Activated CD8-positive, alpha-beta memory T cell treated with anti-CD3 and anti-CD28 coated beads, Interleukin-2, amount 10 ng/mL, durations not matched to agents 7 days and 5 days (primary cell): Measurements from ENCODE around the gene CDX1. TPM values are rescaled to one million over a fixed set of nuclear protein-coding genes. Genes with fewer than 3 reads are reported as not detected.
A peak's percentile ranks its signal among the peaks of the same experiment; 100 is the strongest.

ENCODE experiments used
- ATAC-seq: fragments of 150-1000 bp; cut with Tn5 transposase; one replicate; pipeline ENCODE4 v1.10.0; 2021; ENCODE audit warnings: moderate library complexity
- CTCF ChIA-PET: fragments of 350-600 bp; sonication (Branson Sonifier 250); formaldehyde crosslinking; loops from one replicate; lab custom pipeline; 2021; ENCODE audit warnings: antibody characterized with exemption; lab: Charles Lee
- DNase-seq: peaks from one replicate; pipeline ENCODE4 v3.0.0-alpha.2; 2020
- H3K27ac Mint-ChIP-seq: one replicate; pipeline ENCODE4 v1.8.0; 2021; ENCODE audit warnings: mild to moderate bottlenecking, mixed read lengths
- H3K27me3 Mint-ChIP-seq: one replicate; pipeline ENCODE4 v1.8.0; 2021; ENCODE audit warnings: mixed read lengths
- H3K36me3 Mint-ChIP-seq: one replicate; pipeline ENCODE4 v1.8.0; 2021; ENCODE audit warnings: mild to moderate bottlenecking, mixed read lengths
- H3K4me1 Mint-ChIP-seq: one replicate; pipeline ENCODE4 v1.8.0; 2021; ENCODE audit warnings: mixed read lengths
- H3K4me3 Mint-ChIP-seq: one replicate; pipeline ENCODE4 v1.8.0; 2021; ENCODE audit warnings: mild to moderate bottlenecking, moderate library complexity, mixed read lengths
- H3K9me3 Mint-ChIP-seq: one replicate; pipeline ENCODE4 v1.8.0; 2022; ENCODE audit warnings: low read depth, mixed read lengths
- total RNA-seq, 2 experiments: library from RNA; stranded (reverse); gene quantifications; one replicate each; pipeline ENCODE4 v1.2.3, GENCODE V29; 2021

CDX1 gene
- not detected for total RNA-seq

- ATAC-seq (no peak), DNase-seq (no peak)
- CTCF ChIA-PET = no interaction called here
- Mint-ChIP-seq H3K27me3 (peaks cover 61% of the 10 kb centered on the region), H3K4me3 (no peak within 1 kb of the TSS), H3K27ac (no peak within 1 kb of the TSS), H3K9me3 (no peaks in the 10 kb centered on the region), H3K4me1 (no peaks in the 10 kb centered on the region), H3K36me3 (no peaks in the 10 kb centered on the region)
Measured at GRCh38 chr5:150166650-150167511, at the start of gene CDX1. CDX1 (plus strand) TSS chr5:150166778; CDS start chr5:150166877, 99 bp downstream.

- CTCF ChIA-PET = interaction anchor here (0.6 to 1.5 kb wide), 4 partner anchors 12 to 108 kb away, joined by 3 to 5 read pairs (median 3); no protein-coding TSS in a partner anchor
- no peaks in the 10 kb centered on the region for H3K27me3 Mint-ChIP-seq
- no peak overlapping the region for H3K27ac Mint-ChIP-seq
- H3K36me3 Mint-ChIP-seq = peaks cover 8% of the 10 kb centered on the region
- ATAC-seq (no peak), DNase-seq (no peak)
- no peak overlapping the region for H3K4me3 Mint-ChIP-seq
- H3K4me1 Mint-ChIP-seq = peaks cover 3% of the 10 kb centered on the region
- H3K9me3 Mint-ChIP-seq = no peaks in the 10 kb centered on the region
Measured at GRCh38 chr5:150117945-150118560, 48.5 kb upstream of the CDX1 start.

GRCh38 chr5:150118561-150119229, 47.9 kb upstream of the CDX1 start:
- Mint-ChIP-seq H3K4me1 (peaks cover 3% of the 10 kb centered on the region), H3K27me3 (no peaks in the 10 kb centered on the region), H3K27ac (no peak overlapping the region), H3K9me3 (no peaks in the 10 kb centered on the region), H3K4me3 (no peak overlapping the region), H3K36me3 (peaks cover 8% of the 10 kb centered on the region)
- no peak for DNase-seq
- CTCF ChIA-PET = interaction anchor here (0.6 to 1.8 kb wide), 4 partner anchors 12 to 107 kb away, joined by 3 to 7 read pairs (median 3); no protein-coding TSS in a partner anchor
- ATAC-seq = no peak

DNA sequence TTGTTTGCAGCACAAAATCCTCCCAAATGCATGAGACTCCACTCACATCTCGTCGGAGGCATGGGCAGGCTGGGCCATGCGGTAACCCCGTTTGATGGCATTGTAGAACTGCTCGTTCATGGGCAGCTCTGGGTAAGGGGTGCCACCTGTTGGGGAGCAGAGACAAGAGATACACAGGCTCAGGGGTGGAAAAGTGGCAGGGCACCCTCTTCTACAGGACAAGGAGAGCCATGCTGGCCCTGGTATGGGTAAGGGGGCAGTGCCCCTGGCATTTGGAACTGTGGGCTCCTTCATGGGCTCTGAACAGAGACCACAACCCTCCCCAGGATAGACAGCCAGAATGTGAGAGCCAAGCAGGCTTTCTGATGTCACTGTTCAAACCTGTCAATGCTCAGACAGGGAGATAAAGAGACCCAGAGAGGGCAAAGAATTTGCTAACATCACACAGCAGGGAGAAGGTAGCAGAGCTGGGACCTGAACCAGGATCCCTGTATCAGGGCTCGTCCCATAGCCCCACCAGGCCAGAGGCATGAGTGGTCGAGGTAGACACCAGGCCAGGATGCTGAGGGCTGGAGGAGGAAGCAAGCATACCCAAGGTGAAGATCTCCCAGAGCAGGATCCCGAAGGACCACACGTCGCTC, 47.0 kb upstream of the CDX1 start:
- Mint-ChIP-seq H3K9me3 (no peaks in the 10 kb centered on the region), H3K36me3 (peaks cover 8% of the 10 kb centered on the region), H3K27me3 (no peaks in the 10 kb centered on the region), H3K4me1 (peaks cover 3% of the 10 kb centered on the region), H3K4me3 (no peak overlapping the region), H3K27ac (no peak overlapping the region)
- ATAC-seq (no peak), DNase-seq (no peak)
- CTCF ChIA-PET = interaction anchor here (1.2 to 1.8 kb wide), 3 partner anchors 11 to 106 kb away, joined by 3 to 7 read pairs (median 3); no protein-coding TSS in a partner anchor

DNA sequence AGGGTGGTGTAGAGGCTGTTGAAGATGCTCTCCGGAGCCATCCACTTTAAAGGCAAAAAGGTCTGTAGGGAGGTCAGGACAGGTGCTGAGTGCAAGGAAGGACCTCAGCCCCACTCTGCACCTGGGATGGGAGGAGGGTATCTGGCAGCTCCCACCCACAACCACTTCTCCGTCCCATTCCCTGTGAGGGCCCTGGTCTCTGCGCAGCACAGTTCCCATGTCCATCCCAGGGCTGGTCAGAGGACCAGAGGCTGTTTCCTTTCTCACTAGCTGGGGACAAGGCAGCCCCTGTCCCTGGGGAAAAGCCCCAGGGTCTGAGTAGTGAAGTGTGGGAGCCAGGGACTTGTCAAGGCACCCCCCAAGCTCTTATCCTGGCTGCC, 46.5 kb upstream of the CDX1 start:
- Mint-ChIP-seq H3K27me3 (no peaks in the 10 kb centered on the region), H3K36me3 (peaks cover 10% of the 10 kb centered on the region), H3K4me1 (peaks cover 3% of the 10 kb centered on the region), H3K27ac (no peak overlapping the region), H3K9me3 (no peaks in the 10 kb centered on the region), H3K4me3 (no peak overlapping the region)
- DNase-seq (no peak), ATAC-seq (no peak)
- CTCF ChIA-PET = interaction anchor here (1.0 to 1.8 kb wide), 2 partner anchors 10 to 287 kb away, joined by 3 to 7 read pairs; no protein-coding TSS in a partner anchor

- CTCF ChIA-PET = interaction anchor here (1.0 kb wide), 1 partner anchor 287 kb away, joined by 3 read pairs; no protein-coding TSS in a partner anchor
- Mint-ChIP-seq H3K27ac (no peak overlapping the region), H3K36me3 (peaks cover 12% of the 10 kb centered on the region), H3K4me1 (peaks cover 3% of the 10 kb centered on the region), H3K27me3 (no peaks in the 10 kb centered on the region), H3K9me3 (no peaks in the 10 kb centered on the region), H3K4me3 (no peak overlapping the region)
- ATAC-seq = no peak
- no peak for DNase-seq
Measured at GRCh38 chr5:150120617-150121447, 45.7 kb upstream of the CDX1 start.

- no peak for ATAC-seq
- no peaks in the 10 kb centered on the region for H3K9me3 Mint-ChIP-seq
- H3K27me3 Mint-ChIP-seq = no peaks in the 10 kb centered on the region
- peaks cover 3% of the 10 kb centered on the region for H3K4me1 Mint-ChIP-seq
- H3K4me3 Mint-ChIP-seq = no peak overlapping the region
- peak overlapping the region; percentile 74 for H3K27ac Mint-ChIP-seq
- peaks cover 14% of the 10 kb centered on the region for H3K36me3 Mint-ChIP-seq
- CTCF ChIA-PET = interaction anchor here (1.2 to 2.1 kb wide), 7 partner anchors 10 to 121 kb away, joined by 3 to 12 read pairs (median 4); partner anchors contain the start of genes HMGXB3 and TIGD6
- DNase-seq = no peak
Measured at GRCh38 chr5:150121448-150122157, 45.0 kb upstream of the CDX1 start.

- H3K4me1 Mint-ChIP-seq = peaks cover 3% of the 10 kb centered on the region
- H3K27me3 Mint-ChIP-seq = no peaks in the 10 kb centered on the region
- H3K36me3 Mint-ChIP-seq = peaks cover 14% of the 10 kb centered on the region
- peak overlapping the region; percentile 74 for H3K27ac Mint-ChIP-seq
- H3K9me3 Mint-ChIP-seq = no peaks in the 10 kb centered on the region
- H3K4me3 Mint-ChIP-seq = no peak overlapping the region
- DNase-seq = peak; percentile 75
- ATAC-seq = peak; percentile 79
- CTCF ChIA-PET = interaction anchor here (1.2 to 2.1 kb wide), 8 partner anchors 10 to 122 kb away, joined by 3 to 12 read pairs (median 4); partner anchors contain the start of genes HMGXB3 and TIGD6
Measured at GRCh38 chr5:150122158-150122510, 44.4 kb upstream of the CDX1 start.

DNA sequence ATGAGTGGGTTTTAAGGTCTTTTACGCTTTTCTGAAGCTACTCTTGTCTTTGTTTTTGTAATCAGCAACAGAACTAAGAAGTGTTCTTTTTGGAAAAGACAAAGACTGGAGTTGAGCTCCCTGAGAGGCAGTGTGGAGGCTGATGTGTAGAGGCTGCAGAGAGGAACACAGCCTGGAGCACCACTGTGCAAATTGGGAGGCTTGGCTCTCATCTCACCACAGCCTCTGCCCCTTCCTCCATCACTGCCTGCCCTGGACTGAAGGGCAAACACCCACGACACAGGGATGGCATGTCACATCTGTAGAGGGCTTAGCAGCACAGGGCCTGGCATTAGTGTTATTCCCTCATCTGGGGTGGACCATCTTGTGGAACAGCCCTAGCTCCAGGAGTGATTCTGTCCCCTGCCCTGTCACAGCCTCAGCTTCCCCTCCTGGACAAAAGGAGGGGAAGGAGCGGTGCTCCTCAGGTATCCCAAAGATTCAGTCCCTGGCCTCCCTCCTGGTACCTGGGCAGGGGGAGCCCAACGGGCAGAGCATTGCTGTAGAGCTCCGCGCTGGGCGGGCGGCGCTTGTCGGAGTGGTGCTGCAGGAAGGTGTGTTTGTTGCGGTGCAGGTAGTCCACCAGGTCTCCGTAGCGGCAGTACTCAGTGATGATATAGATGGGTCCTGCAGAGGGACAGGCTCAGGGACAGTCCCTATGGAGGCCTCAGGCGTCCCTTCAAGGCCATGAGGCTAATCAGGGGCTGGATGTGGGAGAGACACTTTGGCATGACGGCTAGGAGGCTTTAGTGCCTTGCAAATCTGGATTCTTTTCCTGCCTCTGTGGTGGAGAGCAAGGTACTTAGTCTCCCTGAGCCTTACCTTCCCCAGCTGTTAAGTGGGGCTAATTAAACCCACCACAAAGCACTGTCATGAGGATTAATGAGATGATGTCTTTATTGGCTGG, 43.8 kb upstream of the CDX1 start:
- CTCF ChIA-PET = interaction anchor here (1.2 to 2.1 kb wide), 8 partner anchors 11 to 122 kb away, joined by 3 to 12 read pairs (median 4); partner anchors contain the start of genes HMGXB3 and TIGD6
- DNase-seq = no peak
- Mint-ChIP-seq H3K27ac (no peak overlapping the region), H3K27me3 (no peaks in the 10 kb centered on the region), H3K9me3 (no peaks in the 10 kb centered on the region), H3K4me1 (peaks cover 3% of the 10 kb centered on the region), H3K4me3 (no peak overlapping the region), H3K36me3 (peaks cover 15% of the 10 kb centered on the region)
- no peak for ATAC-seq

DNA sequence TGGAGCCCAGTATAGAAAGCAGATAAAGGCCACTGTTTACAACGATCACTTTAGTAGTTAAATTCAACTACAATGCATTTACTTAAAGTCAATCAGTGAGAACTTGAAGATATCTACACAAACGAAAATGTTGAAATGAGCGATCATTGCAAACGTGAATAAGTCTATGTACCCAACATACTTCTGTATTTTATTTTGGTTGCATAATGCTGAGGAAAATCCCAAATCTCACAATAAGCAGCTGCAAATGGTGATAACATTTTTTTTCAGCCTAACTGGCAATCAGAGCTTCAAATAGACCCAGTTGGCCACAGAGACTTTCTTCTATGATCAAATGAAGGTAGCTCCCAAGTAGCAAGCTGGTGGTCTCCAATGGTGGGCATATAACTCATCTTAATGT, 43.0 kb upstream of the CDX1 start:
- no peak overlapping the region for H3K4me3 Mint-ChIP-seq
- CTCF ChIA-PET = interaction anchor here (1.0 to 2.1 kb wide), 4 partner anchors 12 to 227 kb away, joined by 3 to 12 read pairs (median 6); no protein-coding TSS in a partner anchor
- H3K27me3 Mint-ChIP-seq = no peaks in the 10 kb centered on the region
- H3K4me1 Mint-ChIP-seq = peaks cover 3% of the 10 kb centered on the region
- H3K9me3 Mint-ChIP-seq = no peaks in the 10 kb centered on the region
- no peak overlapping the region for H3K27ac Mint-ChIP-seq
- H3K36me3 Mint-ChIP-seq = peaks cover 17% of the 10 kb centered on the region
- DNase-seq (no peak), ATAC-seq (no peak)
